Activated CD8-positive, alpha-beta T cell treated with anti-CD3 and anti-CD28 coated beads for 36 hours (primary cell): ENCODE measurements around the gene ADAM10. TPM values are rescaled to one million over a fixed set of nuclear protein-coding genes. Genes with fewer than 3 reads are reported as not detected.

Source experiments
- ATAC-seq: fragments of 200-7000 bp; cut with Tn5 transposase; one replicate; pipeline ENCODE4 v1.10.0; 2021; ENCODE audit warnings: mild to moderate bottlenecking, moderate library complexity
- CTCF ChIA-PET: fragments of 350-600 bp; sonication (Branson Sonifier 250); formaldehyde crosslinking; loops from one replicate; lab custom pipeline; 2021; ENCODE audit warnings: antibody characterized with exemption; lab: Charles Lee
- POLR2A ChIA-PET: fragments of 350-600 bp; sonication (Branson Sonifier 250); formaldehyde crosslinking; loops from one replicate; lab custom pipeline; 2021; ENCODE audit warnings: antibody characterized with exemption; lab: Charles Lee
- DNase-seq: peaks from one replicate; pipeline ENCODE4 v3.0.0-alpha.2; 2020
- H3K27ac Mint-ChIP-seq: one replicate; pipeline ENCODE4 v1.8.0; 2021; ENCODE audit warnings: mild to moderate bottlenecking, mixed read lengths
- H3K27me3 Mint-ChIP-seq: one replicate; pipeline ENCODE4 v1.8.0; 2021; ENCODE audit warnings: mixed read lengths
- H3K36me3 Mint-ChIP-seq: one replicate; pipeline ENCODE4 v1.8.0; 2021; ENCODE audit warnings: low read depth, mixed read lengths
- H3K4me1 Mint-ChIP-seq: one replicate; pipeline ENCODE4 v1.8.0; 2021; ENCODE audit warnings: low read depth, mixed read lengths
- H3K4me3 Mint-ChIP-seq: one replicate; pipeline ENCODE4 v1.8.0; 2021; ENCODE audit warnings: mild to moderate bottlenecking, moderate library complexity, mixed read lengths
- H3K9me3 Mint-ChIP-seq: one replicate; pipeline ENCODE4 v1.8.0; 2021; ENCODE audit warnings: mixed read lengths
- intact Hi-C: fragments of 100-400 bp; cut with micrococcal nuclease; formaldehyde crosslinking; loops from one replicate; pipeline ENCODE4 v1.10.0; 2022
- total RNA-seq, 2 experiments: library from RNA; stranded (reverse); gene quantifications; one replicate each; pipeline ENCODE4 v1.2.3, GENCODE V29; 2021
- TF ChIP-seq, protein P1 (sequence below): fragments of 200-600 bp; IDR thresholded peaks from one replicate; pipeline ENCODE4 v1.8.0; 2022; ENCODE audit warnings: antibody characterized with exemption, mild to moderate bottlenecking

ADAM10 gene
- total RNA-seq, 2 experiments from 2014 or later = 76.4 to 79.4 TPM

GRCh38 chr15:58650102-58650501 lies 99.4 kb downstream of the ADAM10 start:
- Mint-ChIP-seq H3K27ac (no peak overlapping the region), H3K36me3 (peaks cover 18% of the 10 kb centered on the region), H3K4me1 (peaks cover 4% of the 10 kb centered on the region), H3K27me3 (no peaks in the 10 kb centered on the region), H3K9me3 (no peaks in the 10 kb centered on the region), H3K4me3 (no peak overlapping the region)
- no peak for ATAC-seq
- CTCF ChIA-PET = no interaction called here
- TF ChIP-seq, protein P1, sequence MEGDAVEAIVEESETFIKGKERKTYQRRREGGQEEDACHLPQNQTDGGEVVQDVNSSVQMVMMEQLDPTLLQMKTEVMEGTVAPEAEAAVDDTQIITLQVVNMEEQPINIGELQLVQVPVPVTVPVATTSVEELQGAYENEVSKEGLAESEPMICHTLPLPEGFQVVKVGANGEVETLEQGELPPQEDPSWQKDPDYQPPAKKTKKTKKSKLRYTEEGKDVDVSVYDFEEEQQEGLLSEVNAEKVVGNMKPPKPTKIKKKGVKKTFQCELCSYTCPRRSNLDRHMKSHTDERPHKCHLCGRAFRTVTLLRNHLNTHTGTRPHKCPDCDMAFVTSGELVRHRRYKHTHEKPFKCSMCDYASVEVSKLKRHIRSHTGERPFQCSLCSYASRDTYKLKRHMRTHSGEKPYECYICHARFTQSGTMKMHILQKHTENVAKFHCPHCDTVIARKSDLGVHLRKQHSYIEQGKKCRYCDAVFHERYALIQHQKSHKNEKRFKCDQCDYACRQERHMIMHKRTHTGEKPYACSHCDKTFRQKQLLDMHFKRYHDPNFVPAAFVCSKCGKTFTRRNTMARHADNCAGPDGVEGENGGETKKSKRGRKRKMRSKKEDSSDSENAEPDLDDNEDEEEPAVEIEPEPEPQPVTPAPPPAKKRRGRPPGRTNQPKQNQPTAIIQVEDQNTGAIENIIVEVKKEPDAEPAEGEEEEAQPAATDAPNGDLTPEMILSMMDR = no peak
- POLR2A ChIA-PET = no interaction called here
- no peak for DNase-seq
- intact Hi-C loops = no loop called here

GRCh38 chr15:58649175-58649574 lies 100.3 kb downstream of the ADAM10 start:
- TF ChIP-seq, protein P1 = no peak
- H3K27ac Mint-ChIP-seq = no peak overlapping the region
- no peak overlapping the region for H3K4me3 Mint-ChIP-seq
- ChIA-PET CTCF (interaction anchor here (0.8 kb wide), 1 partner anchor 155 kb away, joined by 3 read pairs; no protein-coding TSS in a partner anchor), POLR2A (no interaction called here)
- no peak for ATAC-seq
- DNase-seq = no peak
- peaks cover 4% of the 10 kb centered on the region for H3K4me1 Mint-ChIP-seq
- no peaks in the 10 kb centered on the region for H3K9me3 Mint-ChIP-seq
- no peaks in the 10 kb centered on the region for H3K27me3 Mint-ChIP-seq
- peaks cover 12% of the 10 kb centered on the region for H3K36me3 Mint-ChIP-seq
- intact Hi-C loops = no loop called here

- H3K27ac Mint-ChIP-seq = no peak overlapping the region
- no peak for DNase-seq
- ATAC-seq = no peak
- peaks cover 14% of the 10 kb centered on the region for H3K4me1 Mint-ChIP-seq
- no peaks in the 10 kb centered on the region for H3K27me3 Mint-ChIP-seq
- H3K36me3 Mint-ChIP-seq = peaks cover 20% of the 10 kb centered on the region
- no peak overlapping the region for H3K4me3 Mint-ChIP-seq
- no peaks in the 10 kb centered on the region for H3K9me3 Mint-ChIP-seq
- intact Hi-C loops = no loop called here
- ChIA-PET CTCF (no interaction called here), POLR2A (no interaction called here)
- TF ChIP-seq, protein P1 = no peak
Measured at GRCh38 chr15:58643996-58644395, 105.5 kb downstream of the ADAM10 start.

GRCh38 chr15:58641660-58642059 lies 107.8 kb downstream of the ADAM10 start:
- POLR2A ChIA-PET = no interaction called here
- intact Hi-C loops = no loop called here
- peaks cover 14% of the 10 kb centered on the region for H3K4me1 Mint-ChIP-seq
- H3K9me3 Mint-ChIP-seq = no peaks in the 10 kb centered on the region
- TF ChIP-seq, protein P1 = no peak
- peaks cover 31% of the 10 kb centered on the region for H3K36me3 Mint-ChIP-seq
- no peak overlapping the region for H3K4me3 Mint-ChIP-seq
- H3K27ac Mint-ChIP-seq = no peak overlapping the region
- DNase-seq (no peak), ATAC-seq (no peak)
- H3K27me3 Mint-ChIP-seq = no peaks in the 10 kb centered on the region
- CTCF ChIA-PET = no interaction called here

- Mint-ChIP-seq H3K27me3 (no peaks in the 10 kb centered on the region), H3K9me3 (no peaks in the 10 kb centered on the region), H3K27ac (no peak overlapping the region), H3K4me1 (peaks cover 14% of the 10 kb centered on the region), H3K4me3 (no peak overlapping the region), H3K36me3 (peaks cover 32% of the 10 kb centered on the region)
- ATAC-seq = no peak
- DNase-seq = no peak
- CTCF ChIA-PET = interaction anchor here (2.0 kb wide), 1 partner anchor 412 kb away, joined by 5 read pairs; no protein-coding TSS in a partner anchor
- intact Hi-C loops = no loop called here
- POLR2A ChIA-PET = interaction anchor here (0.6 to 0.8 kb wide), 3 partner anchors 19 to 56 kb away, joined by 3 read pairs; no protein-coding TSS in a partner anchor
- TF ChIP-seq, protein P1 = no peak
Measured at GRCh38 chr15:58639992-58640391, 109.5 kb downstream of the ADAM10 start.
